Vagina (tissue), 2 donors: ENCODE results near the gene ZNF407.

Experiments used
- POLR2A ChIP-seq, 2 donors: fragments of 450-650 bp; IDR thresholded peaks; one replicate each; pipeline ENCODE4 v1.6.1; 2017; ENCODE audit warnings: antibody characterized with exemption in 2 of 2, mild to moderate bottlenecking in 2 of 2, moderate library complexity in 2 of 2
- POLR2AphosphoS5 ChIP-seq, 2 donors: sonication (generic); formaldehyde crosslinking; IDR thresholded peaks; one replicate each; pipeline ENCODE4 v1.9.0; 2017; ENCODE audit warnings: antibody characterized with exemption in 2 of 2, mild to moderate bottlenecking in 2 of 2, low read depth in 1 of 2; ENCODE audit not compliant: insufficient read depth in 1 of 2
- TF ChIP-seq, protein P1 (sequence below), 3 experiments: fragments of 450-650 bp in 2 of 3; fragments of 200-600 bp in 1 of 3; sonication (generic) in 1 of 3; IDR thresholded peaks; one replicate each; pipeline ENCODE4 v1.5.1; 2017 to 2019; ENCODE audit warnings: antibody characterized with exemption in 3 of 3, mild to moderate bottlenecking in 2 of 3, moderate library complexity in 2 of 3

DNA sequence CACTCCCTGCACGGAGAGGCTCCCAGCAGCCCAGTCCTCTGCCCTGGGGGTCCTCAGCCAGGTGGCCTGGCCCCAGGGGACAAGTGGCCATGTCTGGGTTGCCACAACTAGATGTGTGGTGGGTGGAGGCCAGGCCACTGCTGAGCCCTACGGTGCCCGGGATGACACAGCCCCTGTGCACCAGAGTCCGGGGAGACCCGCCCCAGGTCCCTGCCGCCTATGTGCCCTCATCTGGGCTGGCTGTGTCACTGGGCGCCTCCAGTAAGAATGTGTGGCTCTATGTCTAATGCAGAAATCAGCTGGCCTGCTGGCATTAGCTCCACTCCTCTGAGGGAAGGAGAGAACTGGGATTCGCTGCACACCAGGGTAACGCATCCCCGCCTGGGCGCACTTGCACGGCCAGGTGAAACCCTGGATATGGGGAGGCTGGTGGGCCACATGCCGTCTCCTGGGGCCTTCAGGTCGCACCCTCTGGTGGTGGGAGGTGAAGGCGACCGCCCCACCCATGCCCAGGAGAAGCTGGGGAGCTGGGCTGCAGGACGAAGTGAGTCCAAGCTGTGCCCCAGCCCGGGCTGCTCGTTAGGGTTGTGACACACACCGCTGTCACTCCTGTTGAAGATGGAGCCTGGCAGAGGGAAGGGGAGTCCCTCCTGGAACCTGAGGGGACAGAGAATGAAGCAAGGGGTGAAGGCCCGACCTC is 475.2 kb downstream of the ZNF407 start:
- TF ChIP-seq, protein P1, sequence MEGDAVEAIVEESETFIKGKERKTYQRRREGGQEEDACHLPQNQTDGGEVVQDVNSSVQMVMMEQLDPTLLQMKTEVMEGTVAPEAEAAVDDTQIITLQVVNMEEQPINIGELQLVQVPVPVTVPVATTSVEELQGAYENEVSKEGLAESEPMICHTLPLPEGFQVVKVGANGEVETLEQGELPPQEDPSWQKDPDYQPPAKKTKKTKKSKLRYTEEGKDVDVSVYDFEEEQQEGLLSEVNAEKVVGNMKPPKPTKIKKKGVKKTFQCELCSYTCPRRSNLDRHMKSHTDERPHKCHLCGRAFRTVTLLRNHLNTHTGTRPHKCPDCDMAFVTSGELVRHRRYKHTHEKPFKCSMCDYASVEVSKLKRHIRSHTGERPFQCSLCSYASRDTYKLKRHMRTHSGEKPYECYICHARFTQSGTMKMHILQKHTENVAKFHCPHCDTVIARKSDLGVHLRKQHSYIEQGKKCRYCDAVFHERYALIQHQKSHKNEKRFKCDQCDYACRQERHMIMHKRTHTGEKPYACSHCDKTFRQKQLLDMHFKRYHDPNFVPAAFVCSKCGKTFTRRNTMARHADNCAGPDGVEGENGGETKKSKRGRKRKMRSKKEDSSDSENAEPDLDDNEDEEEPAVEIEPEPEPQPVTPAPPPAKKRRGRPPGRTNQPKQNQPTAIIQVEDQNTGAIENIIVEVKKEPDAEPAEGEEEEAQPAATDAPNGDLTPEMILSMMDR (IDR thresholded peaks at IDR 0.05) = no peak
- TF ChIP-seq POLR2AphosphoS5 (IDR thresholded peaks at IDR 0.05; ENCODE audit: insufficient read depth in 1 of 2, low read depth in 1 of 2) = no peak
- no peak for TF ChIP-seq POLR2A (IDR thresholded peaks at IDR 0.05)
